T-helper 1 cell (primary cell): ENCODE results near the gene LSM7.
"Not testable (repeated sequence)": the region's sequence is repeated elsewhere in the genome, so short reads cannot be mapped to it uniquely, and the experiment has no call there.

Experiments used
- DNase-seq, 5 donors: peaks; one replicate each; pipeline ENCODE4 v3.0.0-alpha.2; 2012 to 2020

LSM7 gene

DNA sequence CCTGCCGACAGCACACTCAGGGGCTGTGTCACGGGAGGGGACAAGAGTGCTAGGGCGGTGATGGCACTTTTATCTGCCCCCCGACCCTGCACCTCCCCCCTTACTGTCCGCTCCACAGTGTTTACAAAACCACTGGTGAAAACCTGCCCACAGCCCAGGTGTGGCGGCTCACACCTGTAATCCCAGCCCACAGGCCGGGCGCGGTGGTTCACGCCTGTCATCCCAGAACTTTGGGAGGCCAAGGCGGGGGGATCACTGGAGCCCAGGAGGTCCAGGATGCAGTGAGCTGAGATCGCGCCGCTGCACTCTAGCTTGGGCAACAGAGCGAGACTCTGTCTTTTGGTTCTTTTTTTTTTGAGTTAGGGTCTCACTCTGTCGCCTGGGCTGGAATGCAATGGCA is 32.2 kb downstream of the LSM7 start:
- DNase-seq, result no peak

DNA sequence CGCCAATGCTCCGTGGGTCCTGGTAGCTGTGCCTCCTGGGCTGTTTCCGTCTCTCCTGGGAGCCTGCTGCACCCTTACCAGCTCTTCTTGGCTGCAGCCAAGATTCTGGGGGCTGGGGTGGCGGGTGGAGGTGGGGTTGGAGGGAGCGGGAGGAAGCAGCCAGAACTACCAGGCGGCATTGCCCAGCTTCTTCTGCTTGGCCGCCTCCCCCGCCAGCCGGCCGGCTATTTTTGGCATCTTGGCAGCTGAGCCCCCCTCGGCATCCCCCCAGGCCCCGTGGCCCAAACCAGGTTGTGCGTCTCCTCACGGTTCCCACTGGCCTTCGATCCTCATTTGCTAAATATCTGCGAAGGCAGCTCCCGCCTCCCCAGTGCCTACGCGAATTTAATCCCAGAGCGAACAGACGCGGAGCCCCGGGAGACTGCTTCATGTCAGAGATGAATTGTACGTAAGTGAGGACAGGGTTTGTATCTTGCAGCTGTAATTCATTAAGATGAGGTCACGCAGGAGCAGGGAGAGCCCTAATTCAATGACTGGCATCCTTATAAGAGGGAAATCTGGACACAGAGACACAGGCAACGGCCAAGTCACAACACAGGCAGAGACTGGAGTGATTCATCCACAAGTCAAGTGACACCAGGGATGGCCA is 33.6 kb downstream of the LSM7 start:
- DNase-seq, result no peak

DNA sequence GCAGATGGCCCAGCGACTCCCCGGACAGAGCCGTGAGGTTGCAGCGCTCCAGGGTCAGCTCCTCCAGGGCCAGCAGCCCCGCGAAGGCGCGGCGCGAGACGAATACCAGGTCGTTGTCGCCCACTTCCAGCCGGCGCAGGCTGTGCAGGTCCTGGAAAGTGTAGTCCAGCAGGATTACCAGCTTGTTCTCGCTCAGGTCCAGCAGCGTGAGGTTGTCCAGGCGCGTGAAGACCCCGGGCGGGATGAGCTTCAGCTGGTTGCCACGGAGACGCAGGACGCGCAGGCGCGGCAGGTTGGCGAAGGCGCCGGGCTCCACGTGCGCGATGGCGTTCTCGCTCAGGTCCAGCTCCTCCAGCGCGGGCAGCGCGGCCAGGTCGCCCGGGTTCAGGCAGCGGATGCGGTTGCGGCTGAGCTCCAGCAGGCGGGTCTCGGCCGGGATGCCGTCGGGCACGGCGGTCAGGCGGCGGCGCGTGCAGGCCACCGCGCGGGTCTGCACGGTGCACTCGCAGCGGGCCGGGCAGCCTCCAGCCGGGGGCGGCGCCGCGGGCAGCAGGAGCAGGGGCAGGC is 37.1 kb downstream of the LSM7 start:
- DNase-seq, result no peak

DNA sequence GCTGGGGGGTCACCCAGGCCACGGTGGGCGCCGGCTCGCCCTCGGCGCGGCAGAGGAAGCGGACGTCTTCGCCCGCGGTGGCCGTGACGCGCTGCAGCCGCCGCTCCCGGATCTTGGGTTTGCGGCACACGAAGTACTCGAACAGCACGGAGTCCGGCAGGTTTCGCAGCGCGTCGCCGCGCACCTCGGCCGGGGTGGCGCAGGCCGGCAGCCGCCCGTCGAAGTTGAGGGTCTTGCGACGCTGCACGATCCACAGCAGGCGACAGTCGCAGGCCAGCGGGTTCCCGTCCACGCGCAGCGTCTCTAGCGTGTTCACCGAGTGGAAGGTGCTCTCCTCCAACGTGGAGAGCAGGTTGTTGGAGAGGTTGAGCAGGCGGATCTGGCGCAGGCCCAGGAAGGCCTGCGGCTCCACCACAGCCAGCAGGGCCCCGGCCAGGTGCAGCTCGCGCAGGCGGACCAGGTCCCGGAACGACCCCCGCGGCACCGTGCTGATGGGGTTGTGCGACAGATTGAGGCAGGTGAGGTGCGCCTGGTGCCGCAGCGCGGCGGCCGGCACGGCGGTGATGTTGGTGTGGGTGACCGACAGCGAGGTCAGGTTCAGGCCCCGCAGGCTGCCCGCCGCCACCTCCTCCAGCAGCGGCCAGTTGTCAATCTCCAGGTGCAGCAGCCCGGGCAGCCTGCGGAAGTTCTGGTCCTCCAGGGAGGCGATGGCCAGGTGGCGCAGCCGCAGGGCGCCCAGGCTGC is 37.8 kb downstream of the LSM7 start:
- DNase-seq, result no peak

DNA sequence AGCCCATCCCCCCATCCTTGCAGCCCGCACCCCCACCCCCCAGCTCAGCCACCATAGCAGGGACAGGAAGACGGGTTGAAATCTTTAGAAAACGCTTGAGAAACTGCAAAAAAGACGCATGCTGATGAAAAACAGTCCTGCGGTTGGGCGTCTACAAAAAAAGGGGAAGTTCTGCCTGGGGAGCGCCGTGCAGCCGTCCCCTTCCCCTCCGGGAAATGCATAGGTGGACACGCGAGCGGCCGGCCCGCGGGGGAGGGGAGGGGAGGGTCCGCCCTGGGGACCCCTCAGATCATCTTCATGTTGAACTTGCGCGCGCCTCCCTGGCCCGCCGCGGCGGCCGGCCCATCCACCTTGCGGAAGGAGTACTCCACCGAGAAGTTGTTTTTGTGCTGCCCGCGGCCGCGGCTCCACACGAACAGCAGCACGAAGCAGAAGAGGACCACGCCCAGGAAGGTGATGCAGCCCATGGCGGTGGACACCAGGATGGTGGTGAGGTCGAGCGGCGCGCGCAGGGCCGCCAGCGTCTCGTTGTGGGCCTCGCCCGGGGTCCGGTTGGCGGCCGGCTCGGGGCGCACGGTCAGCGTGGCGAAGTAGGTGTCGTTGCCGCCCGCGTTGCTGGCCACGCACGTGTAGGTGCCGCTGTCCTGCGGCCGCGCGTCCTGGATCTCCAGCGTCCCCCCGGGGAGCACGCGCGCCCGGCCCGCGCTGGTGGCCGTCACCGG is 38.5 kb downstream of the LSM7 start:
- peak in 3 of 5 donors; percentile 41 to 84 (median 43) for DNase-seq

DNA sequence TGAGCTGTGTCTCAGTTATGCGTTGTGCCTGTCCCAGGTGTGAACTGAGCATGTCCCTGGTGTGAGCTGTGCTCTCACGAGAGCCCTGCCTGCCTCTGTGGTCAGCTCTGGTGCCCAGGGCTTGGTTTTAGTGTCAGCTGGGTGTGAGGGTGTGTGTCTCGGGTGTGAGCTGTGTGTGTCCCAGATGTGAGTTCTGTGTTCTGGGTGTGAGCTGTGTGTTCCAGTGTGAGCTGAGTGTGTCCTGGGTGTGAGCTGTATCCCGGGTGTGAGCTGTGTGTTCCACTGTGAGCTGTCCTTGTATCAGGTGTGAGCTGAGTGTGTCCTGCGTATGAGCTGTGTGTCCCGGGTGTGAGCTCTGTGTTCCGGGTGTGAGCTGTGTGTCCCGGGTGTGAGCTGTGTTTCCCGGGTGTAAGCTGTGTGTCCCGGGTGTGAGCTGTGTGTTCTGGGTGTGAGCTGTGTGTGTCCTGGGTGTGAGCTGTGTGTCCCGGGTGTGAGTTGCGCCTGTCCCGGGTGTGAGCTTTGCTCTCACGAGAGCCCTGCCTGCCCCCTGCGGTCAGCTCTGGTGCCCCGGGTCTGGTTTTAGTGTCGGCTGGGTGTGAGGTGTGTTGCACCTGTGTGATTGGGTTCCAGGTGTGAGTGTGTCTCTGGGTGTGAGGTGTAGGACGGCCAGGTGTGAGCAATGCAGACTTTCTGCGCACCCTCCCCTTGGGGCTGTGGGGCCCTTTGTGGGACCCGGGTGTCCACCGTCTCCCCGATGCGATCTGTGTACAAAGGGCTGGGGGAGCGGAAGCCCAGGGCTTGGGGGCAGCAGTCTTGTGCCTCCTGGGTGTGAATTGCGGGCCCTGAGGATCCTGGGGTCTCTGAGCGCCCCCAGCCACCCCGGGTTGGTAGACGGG is 39.3 kb downstream of the LSM7 start:
- no peak for DNase-seq

DNA sequence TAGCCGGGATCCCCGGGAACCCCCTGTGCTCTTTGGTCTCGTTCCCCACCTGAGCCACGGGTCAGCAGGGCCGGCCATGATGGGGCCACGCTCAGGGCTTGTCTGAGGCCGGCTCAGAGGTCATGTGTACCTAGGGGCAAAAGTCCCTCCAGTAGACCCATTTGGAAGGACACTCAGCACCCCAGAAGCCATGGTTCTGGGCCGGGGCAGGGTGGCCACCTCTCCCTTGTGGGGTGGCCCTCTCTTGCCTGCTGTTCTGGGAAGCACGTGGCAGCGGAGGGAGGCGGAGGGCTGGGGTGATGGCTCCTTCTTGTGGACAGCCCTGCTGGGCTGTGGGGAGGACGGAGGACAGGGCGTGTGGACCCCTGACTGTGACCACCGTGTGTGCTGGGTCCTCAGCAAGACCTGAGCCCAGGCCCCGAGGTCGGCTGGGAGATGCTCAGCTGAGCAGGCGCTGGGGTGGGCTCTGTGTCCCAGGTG is 40.0 kb downstream of the LSM7 start:
- no peak for DNase-seq

DNA sequence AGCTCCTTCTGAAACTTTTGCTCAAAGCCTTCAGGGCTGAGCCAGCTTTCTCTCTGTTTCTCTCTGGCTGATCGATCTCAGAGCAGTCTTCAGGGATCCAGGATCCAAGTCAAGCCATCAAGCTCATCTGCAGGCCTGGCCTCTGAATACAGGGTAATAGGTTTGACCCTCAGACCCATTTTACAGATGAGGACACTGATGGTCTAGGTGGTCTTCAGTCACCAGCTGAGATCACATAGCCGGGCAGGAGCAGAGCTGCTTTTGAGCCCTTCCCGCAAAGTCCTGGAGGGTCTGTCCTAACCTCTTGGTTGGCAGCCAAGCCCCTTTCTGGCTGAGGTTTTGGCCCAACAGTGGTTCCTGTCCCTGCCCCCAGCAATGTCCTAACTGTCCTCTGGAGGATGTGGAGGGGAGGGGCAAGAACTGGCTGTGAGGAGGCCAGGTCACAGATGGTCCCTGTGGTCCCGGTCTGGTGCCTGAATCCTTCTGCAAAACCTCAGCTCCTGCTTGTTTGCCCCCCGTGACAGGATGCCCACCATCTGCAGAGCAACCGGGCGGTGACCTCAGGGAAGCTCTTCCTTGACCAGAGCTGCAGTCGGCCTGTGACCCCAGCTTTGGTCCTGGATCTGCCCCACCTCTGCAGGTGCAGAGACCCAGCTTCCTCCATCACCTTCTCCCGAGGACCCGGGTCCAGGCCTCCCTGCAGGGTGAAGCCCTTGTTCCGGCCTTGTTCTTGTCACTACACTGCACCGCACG is 40.6 kb downstream of the LSM7 start:
- no peak for DNase-seq

DNA sequence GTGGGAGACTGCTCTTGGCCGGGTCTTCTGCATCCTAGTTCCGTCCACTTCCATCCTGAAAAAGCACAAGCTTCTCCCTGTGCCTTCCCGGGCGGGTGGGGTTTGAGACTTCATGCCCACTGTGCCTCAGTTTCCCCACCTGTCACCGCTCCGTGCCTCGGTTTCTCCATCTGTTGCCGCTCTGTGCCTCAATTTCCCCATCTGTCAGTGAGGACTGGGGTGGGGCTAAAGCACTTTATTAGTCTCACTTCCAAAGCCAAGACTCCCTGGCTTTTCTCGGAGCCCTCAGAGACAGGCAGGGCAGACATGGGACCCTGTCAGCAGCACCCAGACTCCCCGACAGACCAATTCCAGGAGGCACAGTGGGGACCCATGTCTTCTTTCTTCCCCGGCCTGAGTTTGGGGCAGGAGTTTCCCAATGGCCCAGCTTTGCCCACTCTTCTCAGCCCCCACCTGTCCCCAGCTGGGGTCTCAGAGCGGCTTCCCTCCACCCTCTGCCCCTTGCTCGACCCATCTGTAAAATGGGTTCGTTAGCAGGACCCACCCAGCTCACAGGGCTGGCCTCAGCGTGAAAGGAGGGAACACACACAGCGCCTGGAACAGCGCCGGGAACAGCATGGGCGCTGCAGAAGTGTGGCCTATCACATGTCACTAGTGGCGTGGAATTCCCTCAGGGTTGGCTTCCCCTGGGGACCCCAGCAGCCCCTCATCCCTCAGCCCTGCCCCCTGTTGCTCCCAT is 41.8 kb downstream of the LSM7 start:
- no peak for DNase-seq

DNA sequence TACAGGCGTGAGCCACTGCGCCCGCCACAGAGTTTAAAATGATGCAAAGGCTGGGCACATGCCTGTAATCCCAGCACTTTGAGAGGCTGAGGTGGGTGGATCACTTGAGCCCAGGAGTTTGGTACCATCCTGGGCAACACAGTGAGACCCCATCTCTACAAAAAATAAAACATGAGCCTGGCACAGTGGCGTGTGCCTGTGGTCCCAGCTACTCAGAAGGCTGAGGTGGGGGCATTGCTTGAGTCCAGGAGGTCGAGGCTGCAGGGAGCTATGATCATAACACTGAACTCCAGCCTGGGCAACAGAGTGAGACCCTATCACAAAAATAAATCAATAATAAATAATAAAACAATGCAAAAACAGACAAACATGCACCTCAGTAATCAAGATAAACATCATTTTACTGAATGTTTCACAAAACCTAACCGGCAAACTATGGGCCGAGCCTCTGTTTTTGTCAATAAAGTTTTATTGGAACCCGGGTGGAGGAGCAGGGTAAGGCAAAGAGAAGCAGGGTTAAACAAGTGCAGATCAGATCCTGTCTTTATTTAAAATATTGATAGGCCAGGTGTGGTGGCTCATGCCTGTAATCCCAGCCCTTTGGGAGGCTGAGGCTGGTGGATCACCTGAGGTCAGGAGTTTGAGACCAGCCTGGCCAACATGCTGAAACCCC is 44.4 kb downstream of the LSM7 start:
- DNase-seq, result no peak

DNA sequence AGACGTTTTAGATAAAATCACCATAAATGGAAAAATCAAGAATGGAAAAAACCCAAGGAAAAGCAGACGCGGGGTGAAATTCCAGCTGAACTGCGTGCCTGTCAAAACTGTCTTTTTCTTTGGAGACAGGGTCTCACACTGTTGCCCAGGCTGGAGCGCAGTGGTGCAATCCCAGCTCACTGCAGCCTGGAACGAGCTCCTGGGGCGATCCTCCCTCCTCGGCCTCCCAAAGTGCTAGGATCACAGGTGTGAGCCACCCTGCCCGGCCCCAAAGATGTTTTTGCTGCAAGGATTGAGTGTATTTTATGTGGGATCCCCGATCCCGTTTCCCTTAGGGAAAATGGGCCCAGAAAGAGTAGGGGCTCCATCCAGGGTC is 45.5 kb downstream of the LSM7 start:
- no peak for DNase-seq

DNA sequence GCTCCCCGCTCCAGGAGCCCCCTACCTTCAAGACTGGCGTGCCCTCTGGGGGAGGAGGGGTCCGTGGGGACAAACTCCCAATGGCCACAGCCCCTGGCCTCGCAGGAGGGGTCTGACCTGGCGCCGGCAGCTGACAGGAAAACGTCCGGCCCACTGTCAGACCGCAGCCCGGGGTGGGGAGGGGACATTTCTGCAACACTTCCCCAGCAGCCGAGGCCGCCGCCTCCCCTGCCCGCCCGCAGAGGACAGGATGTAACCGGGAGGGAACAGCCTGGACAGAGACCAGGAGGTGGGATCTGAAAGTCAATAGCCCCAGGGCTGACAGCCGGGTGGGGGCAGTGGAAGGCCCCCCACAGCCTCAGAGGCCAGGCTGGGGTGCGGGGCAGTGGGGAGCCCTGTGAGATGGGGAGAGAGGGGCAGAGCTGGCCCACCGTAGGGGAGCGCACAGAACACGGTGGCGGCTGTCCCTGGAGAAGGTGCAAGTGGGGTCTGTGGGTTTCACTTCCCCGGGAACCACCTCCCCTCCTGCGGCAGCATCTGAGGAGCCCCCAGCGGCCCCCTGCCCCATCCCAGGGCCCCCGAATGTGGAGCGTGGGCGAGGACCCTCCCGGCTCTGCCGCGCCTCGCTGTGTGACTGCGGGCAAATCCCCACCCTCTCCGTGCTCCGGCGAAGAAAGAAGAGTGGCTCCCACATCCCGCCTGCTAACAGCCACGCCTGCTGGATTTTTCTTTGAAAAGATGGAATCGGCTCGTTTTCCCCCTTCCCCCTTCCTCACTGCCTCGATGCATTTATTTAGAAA is 46.1 kb downstream of the LSM7 start, which contains the start of gene PEAK3:
PEAK3 (minus strand) TSS at position 114 of the 800 bp plus-strand sequence. CDS start 1,244 bp downstream, outside the sequence.
- DNase-seq, result no peak

DNA sequence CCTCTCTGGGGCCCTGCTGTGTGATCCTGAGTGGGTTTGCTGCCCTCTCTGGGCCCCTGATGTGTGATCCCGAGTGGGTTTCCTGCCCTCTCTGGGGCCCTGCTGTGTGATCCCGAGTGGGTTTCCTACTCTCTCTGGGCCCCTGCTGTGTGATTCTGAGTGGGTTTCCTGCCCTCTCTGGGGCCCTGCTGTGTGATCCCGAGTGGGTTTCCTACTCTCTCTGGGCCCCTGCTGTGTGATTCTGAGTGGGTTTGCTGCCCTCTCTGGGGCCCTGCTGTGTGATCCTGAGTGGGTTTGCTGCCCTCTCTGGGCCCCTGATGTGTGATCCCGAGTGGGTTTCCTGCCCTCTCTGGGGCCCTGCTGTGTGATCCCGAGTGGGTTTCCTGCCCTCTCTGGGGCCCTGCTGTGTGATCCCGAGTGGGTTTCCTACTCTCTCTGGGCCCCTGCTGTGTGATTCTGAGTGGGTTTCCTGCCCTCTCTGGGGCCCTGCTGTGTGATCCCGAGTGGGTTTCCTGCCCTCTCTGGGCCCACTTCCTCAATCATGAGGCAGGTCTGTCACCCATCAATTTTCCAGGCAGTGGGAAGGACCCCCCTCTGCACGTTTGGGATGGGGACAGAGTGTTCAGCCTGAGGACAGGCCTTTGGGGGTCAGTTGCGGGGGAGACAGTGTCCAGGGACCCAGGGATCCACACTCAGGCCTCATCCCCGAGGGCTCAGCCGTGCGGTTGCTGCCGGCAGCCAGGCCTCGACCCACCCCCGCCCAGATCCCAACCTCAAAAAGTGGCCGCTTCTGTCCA is 46.9 kb downstream of the LSM7 start:
- not testable (repeated sequence) for DNase-seq

DNA sequence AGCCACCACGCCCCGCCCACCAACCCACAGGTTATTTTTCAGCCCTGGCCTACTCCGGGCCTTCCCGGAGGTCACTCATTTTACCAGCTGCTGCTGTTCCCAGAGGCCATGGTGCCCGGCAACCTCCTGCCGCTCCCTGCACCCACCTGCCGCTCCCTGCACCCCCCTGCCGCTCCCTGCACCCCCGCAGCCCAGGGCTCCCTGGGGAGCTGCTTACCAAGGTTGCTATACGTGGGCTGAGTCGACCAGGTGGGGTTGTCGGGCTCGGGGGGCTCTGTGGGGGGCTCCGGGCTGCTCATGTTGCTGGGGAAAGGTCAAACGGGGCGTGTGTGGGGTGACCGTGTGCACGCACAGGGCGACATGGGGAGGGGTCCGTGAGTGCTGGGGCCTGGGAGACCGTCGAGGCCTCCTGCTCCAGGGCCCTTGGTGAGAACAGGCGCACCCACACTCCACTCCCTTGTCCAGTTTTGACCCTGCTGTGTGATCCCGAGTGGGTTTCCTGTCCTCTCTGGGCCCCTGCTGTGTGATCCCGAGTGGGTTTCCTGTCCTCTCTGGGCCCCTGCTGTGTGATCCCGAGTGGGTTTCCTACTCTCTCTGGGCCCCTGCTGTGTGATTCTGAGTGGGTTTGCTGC is 47.6 kb downstream of the LSM7 start:
- no peak for DNase-seq

DNA sequence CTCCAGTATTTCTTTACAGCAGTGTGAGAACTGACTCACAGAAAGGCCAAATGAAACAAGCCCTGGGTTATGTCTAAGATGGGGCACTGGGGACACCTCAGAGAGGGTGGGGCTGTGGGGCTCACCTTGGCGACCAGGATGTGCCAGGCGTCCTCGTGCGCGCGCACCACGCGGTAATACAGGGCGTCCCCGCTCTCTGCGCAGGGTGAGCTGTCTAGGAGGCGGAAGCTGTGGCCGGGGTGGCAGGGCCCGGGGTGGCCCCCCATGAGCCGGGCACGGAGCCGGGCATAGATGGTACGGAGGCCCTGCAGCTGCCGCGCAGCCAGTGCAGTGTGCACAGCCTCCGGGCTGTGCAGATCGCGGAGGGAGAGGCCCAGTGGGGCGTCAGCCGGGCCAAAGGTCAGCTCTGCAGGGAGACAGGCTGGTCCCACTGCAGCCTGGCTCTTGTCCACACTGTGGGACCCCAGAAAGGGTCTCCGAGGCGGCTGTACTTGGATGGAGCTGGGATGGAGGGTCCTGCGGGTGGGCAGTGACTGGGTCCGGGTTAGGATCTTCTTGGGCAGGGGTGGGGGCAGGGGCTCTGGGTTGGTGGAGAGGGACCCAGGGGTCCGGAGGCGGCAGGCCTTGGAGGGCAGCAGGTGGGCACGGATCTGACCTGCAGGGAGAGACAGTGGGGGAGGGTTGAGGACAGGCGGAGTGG is 49.8 kb downstream of the LSM7 start:
- no peak for DNase-seq

DNA sequence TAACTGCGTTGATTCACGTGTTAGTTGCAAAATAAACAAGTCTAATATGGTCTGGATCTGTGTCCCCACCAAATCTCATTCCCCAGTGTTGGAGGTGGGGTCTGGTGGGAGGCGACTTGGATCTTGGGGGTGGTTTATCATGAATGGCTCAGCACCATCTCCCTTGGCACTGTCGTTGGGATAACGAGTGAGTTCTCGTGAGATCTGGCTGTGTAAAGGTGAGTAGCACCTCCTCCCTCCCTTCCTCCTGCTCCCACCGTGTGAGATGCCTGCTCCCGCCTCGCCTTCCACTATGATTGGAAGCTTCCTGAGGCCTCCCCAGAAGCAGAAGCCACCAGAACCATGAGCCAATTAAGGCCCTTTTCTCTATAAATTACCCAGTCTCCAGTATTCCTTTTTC is 51.2 kb downstream of the LSM7 start:
- DNase-seq, result no peak

DNA sequence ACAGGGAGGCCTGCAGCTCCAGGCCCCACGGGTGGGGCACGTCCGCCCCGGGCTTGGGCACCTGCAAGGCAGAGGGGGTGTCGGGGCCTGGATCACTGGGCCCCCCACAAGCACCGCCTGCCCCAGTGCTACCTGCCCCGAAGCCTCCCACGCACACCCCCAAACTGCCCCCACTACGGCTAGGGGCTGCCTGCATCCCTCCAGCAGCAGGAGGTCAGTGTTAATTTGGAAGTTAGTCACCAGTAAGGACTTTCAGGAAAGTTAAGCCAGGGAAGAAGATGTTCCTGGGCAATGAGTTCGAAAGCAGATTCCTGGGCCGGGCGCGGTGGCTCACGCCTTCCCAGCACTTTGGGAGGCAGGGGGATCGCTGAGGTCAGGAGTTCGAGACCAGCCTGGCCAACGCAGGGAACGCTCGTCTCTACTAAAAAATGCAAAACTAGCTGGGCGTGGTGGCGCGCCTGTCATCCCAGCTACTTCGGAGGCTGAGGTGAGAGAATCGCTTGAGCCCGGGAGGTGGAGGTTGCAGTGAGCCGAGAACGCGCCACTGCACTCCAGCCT is 51.9 kb downstream of the LSM7 start:
- DNase-seq, result no peak
